ENCODE results near the gene EFCAB8.
"Not testable (repeated sequence)": the region's sequence is repeated elsewhere in the genome, so short reads cannot be mapped to it uniquely, and the experiment has no call there.

EFCAB8 gene

DNA sequence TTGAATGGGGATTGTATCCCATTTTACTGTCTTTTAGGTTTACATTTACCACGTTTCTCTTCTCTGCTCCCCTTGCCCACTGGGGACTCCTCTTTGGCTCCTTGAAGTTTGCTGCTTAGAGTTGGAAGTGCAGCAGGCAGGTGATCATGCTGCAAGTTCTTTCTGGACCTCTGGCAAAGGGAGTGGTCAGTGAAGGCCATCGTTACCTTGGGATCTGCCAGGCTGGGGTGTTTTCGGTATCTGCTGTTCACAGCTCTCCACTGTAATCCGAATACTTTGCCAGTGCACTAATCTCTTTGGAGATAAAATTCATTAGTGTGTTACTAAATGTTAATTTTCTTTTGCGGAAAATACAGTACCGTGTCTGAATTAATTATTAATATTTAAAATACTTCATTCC, 9.1 kb upstream of the EFCAB8 start:
- TF ChIP-seq, protein P1, sequence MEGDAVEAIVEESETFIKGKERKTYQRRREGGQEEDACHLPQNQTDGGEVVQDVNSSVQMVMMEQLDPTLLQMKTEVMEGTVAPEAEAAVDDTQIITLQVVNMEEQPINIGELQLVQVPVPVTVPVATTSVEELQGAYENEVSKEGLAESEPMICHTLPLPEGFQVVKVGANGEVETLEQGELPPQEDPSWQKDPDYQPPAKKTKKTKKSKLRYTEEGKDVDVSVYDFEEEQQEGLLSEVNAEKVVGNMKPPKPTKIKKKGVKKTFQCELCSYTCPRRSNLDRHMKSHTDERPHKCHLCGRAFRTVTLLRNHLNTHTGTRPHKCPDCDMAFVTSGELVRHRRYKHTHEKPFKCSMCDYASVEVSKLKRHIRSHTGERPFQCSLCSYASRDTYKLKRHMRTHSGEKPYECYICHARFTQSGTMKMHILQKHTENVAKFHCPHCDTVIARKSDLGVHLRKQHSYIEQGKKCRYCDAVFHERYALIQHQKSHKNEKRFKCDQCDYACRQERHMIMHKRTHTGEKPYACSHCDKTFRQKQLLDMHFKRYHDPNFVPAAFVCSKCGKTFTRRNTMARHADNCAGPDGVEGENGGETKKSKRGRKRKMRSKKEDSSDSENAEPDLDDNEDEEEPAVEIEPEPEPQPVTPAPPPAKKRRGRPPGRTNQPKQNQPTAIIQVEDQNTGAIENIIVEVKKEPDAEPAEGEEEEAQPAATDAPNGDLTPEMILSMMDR (IDR thresholded peaks at IDR 0.05; ENCODE audit: borderline replicate concordance, insufficient read depth, low read depth, low read length), result no peak
- H3K4me3 ChIP-seq (ENCODE audit: low read depth, low read length), result no peak overlapping the region

DNA sequence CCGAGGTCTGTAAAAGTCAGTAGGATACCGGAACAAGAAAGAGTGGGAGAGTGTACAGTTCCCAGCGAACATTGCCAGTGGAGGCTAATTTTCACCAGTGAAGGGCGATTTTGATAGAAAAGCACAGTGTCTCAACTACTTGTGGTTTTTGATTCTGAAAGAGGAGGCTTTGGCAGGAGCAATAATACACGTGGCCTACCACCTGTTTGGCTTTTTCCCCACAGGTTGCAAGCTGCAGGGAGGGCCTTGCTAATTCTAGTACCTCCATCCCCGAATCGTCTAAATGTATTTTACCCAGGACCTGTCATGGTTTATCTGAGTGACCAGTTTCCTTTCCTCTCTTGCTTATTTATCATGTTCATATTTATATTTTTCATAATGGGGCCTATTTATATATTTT, 3.3 kb upstream of the EFCAB8 start:
- TF ChIP-seq, protein P1 (IDR thresholded peaks at IDR 0.05; ENCODE audit: borderline replicate concordance, insufficient read depth, low read depth, low read length), result no peak
- H3K4me3 ChIP-seq (ENCODE audit: low read depth, low read length), result no peak overlapping the region

DNA sequence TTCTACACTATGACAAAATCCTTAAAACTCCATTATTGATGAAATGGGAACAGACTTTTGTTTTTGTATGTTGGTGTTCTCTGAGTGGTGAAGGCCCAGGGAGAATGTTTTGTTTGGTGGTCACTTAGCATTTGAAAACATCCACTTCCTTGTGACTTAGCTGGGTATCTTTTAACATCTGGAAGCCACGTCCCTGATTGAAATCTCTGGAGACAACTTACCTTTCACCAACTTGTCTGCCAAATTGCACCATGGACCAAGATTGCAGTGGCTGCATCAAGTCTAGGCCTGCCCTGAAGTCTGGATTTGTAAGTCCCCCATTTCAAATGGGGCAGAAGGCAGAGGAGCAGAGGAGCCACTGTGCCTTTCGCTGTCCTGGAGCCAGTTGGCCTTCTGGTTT, 534 bp upstream of the EFCAB8 start:
- TF ChIP-seq, protein P1 (IDR thresholded peaks at IDR 0.05; ENCODE audit: borderline replicate concordance, insufficient read depth, low read depth, low read length), result no peak
- H3K4me3 ChIP-seq (ENCODE audit: low read depth, low read length), result no peak overlapping the region

DNA sequence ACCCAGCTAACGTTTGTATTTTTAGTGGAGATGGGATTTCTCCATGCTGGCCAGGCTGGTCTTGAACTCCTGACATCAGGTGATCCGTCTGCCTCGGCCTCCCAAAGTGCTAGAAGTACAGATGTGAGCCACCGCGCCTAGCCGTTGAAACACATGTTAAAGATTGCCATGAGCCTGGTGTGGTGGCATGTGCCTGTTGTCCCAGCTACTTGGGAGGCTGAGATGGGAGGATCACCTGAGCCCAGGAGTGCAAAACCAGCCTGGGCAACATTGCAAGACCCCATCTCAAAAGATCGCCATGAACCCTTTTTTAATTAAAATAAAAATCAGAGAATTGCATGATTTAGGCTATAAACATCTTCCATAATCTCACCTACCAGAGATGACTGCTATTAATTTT, 2.7 kb downstream of the EFCAB8 start:
- H3K4me3 ChIP-seq (ENCODE audit: low read depth, low read length), result no peak overlapping the region
- TF ChIP-seq, protein P1 (IDR thresholded peaks at IDR 0.05; ENCODE audit: borderline replicate concordance, insufficient read depth, low read depth, low read length), result no peak

DNA sequence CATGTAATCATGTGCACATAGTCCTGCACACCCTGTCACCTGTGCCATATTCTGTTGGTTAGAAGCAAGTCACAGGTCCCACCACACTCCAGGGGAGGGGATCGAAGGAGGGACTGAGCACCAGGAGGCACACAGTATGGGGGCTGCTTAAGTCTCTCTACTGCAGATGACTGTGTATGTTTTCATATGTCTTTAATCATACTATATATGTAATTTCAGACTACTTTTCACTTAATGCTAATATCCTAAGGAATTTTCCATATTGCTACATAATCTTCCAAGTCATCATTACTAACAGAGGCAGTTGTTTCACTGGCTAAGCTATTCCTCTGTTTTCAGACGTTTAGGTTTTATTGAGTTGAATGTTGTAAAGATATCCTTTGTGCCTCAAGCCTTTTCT, 10.8 kb downstream of the EFCAB8 start:
- TF ChIP-seq, protein P1 (IDR thresholded peaks at IDR 0.05; ENCODE audit: borderline replicate concordance, insufficient read depth, low read depth, low read length), result no peak

DNA sequence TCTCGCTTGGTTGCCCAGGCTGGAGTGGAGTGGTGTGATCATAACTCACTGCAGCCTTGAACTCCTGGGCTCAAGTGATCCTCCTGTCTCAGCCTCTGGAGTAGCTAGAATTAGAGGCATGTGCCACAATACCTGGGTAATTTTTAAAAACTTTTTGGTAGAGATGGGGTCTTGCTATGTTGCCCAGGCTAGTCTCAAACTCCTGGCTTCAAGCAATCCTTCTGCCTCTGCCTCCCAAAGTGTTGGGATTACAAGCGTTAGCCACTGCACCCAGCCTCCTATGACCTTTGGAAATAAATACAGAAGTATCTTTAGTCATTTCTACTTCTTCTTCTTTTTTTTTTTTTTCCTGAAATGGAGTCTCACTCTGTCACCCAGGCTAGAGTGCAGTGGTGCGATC, 11.8 kb downstream of the EFCAB8 start:
- H3K4me3 ChIP-seq (ENCODE audit: low read depth, low read length), result not testable (repeated sequence)

More for the DNA sequence above, 10.8 kb downstream of the EFCAB8 start:
- H3K4me3 ChIP-seq (ENCODE audit: low read depth, low read length), result no peak overlapping the region

DNA sequence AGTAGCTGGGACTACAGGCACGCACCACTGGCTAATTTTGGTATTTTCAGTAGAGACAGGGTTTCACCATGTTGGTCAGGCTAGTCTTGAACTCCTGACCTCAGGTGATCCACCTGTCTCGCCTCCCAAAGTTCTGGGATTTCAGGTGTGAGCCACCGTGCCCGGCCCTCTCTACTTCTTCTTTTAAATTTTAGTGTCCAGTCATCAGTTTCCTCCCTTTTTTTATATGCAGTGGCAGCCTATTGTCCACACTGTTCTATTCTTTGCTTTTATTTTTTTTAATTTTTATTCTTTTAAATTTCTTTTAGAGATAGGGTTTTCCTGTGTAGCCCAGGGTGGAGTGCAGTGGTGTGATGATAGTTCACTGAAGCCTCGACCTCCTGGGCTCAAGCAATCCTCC, 12.3 kb downstream of the EFCAB8 start:
- no peak overlapping the region for H3K4me3 ChIP-seq (ENCODE audit: low read depth, low read length)
- TF ChIP-seq, protein P1 (IDR thresholded peaks at IDR 0.05; ENCODE audit: borderline replicate concordance, insufficient read depth, low read depth, low read length), result no peak

DNA sequence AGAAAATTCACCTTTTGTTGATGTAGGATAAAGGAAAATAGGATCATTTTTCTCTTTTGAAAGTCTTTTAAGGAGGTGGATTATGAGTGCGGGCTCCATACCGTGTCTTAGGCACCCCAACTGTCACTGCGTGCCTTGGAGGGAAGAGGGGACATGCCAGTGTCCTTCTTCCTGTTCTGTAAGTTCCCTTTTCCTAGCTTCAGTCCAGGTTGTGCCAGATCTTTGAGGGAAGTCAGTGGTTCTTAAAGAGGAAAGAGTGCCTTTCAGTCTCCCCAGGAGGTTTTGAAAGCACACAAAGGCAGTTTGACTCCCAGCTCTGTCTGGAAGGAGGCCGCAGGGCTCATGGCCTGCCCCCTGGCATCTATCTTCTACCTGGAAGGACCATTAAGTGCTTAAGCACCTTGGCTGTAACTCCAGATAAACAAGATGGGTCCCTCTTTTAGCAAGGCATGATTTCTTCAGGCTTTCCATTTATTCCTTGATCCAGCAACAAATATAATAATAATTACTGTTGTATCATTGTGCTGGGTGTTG, 13.0 kb downstream of the EFCAB8 start:
- TF ChIP-seq, protein P1 (IDR thresholded peaks at IDR 0.05; ENCODE audit: borderline replicate concordance, insufficient read depth, low read depth, low read length), result no peak
- no peak overlapping the region for H3K4me3 ChIP-seq (ENCODE audit: low read depth, low read length)
